ENCODE data around the gene ZNF469.

ZNF469 gene

DNA sequence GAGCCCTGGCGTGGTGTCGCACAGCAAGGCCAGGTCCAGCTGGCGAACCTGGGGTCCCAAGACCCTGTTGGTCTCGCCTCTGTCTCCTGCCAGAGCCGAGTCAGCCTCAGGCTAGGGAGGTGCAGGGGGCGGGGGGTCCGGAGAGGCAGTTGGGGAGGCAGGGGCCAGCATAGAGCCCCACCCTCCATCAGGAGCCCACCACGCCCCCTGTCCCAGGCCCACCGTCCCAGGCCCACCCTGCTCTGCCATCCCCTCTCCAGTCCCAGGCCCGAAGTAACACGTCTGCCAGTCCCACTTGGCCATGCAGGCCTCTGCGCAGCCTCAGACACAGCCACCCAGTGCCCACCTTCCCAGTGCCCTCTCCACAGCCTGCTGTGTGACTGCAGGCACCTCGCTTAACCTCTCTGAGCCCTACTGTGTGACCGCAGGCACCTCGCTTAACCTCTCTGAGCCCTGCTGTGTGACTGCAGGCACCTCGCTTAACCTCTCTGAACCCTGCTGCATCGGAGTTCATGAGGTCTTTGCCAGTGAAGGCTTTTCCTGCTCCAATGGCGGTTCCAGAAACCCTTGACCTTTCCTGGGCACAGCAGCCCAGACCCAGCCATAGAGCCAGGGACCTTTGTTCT lies 29.3 kb downstream of the ZNF469 start:
- DNase-seq, result no peak

DNA sequence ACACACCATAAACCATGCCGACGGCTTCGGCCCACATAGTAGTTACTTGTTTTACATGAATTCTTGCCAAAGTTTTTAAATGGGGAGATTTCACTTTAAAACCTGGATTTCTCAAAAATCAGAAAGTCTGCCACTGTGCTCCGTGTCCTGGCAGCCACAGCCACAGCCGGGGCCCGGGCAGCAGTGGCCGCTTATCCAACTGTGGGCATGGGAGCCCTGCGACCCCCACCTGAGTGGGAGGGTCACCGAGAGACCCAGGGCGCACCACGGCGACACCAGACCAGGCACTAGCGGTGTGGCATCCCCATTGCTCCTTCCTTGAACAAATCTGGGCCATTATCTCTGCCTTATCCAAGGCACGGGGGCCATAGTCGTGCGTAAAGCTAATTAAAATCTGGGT lies 30.0 kb downstream of the ZNF469 start:
- DNase-seq, result no peak

DNA sequence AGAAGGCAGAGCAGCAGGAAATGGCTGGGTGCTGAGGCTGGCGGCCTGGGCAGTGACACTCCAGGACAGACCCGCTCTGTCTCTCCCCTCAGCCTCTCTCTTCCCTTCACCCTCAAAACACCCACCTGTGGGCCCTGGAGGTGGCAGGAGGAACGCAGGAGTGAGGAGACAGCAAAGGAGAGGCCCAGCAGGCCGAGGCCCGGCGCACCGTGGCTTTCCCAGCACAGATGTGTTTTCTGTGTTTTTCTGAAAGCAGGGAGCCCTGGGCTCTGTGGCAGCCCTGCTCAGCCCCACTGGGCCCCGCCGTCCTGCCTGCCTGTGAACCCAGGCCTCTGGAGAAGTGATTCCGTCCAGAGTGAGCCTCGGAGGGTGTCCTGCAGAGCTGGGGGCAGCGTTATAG lies 30.5 kb downstream of the ZNF469 start:
- DNase-seq, result no peak

DNA sequence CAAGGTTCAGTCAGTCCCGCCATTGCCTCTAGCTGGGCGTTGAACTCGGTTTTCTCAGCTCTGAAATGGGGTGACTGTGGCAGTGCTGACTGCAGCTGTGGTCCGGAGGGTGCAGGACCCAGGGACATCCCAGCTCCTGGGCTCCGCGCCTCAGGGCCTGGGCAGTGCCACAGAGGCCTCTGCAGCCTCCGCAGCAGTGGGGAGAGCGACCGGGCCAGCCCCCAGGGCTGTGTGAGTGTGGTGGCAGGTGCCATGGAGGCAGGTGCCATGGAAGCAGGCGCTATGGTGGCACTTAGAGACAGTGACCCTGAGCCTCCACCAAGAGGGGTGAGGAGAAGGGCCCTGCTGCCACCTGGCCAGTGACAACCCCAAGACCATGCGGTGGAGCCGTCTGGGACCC lies 30.9 kb downstream of the ZNF469 start:
- no peak for DNase-seq

DNA sequence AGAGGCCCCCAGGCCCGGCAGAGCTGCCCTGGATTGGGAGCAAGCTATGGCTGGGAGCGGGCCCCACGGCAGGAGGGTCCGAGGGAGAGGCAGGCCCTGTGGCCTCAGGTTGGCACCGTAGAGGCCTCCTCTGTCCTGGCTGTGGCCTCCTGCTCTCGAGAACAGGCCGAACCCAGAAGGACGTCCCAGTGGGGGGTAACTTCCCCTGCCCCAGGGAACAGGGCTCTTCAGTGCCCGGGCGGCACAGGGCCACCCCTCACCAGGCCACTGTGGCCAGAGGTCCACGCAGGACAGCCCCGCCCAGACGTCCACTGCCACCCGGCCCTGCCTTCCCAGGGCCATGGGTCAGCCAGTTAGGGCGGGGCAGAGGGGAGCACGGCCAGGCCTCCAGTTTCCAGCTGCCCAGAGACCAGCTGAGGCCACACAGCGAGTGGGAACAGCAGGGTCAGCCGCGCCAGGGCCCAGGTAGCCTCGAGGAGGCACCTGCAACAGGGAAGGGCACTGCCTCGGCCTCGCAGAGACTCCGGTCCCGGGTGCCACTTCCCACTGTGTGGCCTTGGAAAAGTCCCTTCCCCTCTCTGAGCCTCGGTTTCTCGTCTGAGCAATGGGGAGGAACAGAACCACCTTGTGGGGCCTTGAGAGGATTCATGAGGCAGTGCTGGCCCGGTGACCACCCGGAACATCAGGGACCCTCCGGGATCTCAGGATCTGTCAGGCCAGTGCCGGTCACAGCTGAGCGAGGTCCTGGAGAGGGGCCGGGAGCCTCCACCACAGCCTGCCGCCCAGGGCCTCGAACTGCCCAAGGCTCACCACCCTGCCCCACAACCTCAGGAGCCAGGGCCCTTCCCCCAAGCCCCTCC lies 32.0 kb downstream of the ZNF469 start:
- DNase-seq, result no peak

DNA sequence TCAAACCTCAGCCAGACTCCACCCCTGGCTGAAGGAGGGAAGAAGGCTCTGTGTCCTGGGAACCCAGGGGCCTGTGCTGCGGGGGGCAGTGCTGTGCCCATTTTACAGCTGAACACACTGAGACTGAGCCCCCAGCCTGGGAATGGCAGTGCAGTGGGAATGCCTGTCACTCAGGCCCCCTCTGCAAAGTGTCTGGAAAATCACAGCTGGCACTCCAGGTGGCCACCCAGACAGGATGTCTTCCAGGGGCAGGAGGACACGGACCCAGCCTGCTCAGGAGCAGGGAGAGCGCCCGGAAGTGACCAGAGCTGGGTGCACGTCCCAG lies 32.6 kb downstream of the ZNF469 start:
- no peak for DNase-seq

DNA sequence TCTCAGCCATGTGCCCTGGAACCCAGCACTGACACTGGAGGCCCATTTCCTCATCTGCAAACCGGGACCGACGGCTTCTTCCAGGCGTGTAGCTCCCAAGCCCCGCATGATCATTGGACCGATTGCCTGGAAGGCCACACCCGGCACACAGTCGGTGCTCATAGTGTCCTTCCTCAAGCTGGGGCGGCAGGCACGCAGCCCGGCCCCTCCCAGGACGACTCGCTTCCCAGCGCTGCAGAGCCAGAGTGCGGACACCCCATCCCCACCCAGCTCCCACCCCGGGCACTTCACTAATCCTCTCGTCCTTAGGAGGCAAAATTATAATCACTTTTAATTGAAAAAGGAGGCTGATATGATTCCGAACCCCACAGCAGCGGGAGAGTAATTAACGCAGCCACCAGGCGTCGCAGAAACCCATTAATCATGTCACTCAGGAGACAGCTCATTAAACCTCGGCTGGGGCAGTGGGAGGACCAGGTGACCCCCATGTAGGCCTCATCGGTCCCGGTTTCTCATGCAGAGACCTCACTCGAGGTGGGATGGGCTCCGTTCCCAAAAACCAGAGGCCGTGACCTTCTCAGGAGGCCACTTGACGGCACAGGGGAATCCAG lies 33.1 kb downstream of the ZNF469 start:
- no peak for DNase-seq

DNA sequence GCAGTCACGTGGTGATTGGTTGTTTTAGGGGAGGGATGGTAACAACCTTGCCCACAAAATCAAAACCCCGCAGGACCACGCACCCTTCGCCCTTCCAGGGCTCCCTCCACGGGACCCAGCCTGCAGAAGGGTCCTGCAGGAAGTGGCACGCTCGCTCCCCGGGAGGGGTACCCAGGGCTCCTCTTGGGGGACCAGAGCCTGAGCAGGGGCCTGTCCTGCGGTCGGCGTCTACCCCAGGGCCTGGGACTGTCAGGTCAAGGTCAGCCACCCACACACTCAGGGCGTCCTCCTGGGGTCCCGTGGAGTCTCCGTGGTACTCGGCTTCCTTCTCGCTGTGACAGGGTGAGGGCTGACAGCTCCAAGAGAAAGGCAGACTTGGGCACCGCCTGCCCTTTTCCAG lies 33.9 kb downstream of the ZNF469 start:
- DNase-seq, result no peak

DNA sequence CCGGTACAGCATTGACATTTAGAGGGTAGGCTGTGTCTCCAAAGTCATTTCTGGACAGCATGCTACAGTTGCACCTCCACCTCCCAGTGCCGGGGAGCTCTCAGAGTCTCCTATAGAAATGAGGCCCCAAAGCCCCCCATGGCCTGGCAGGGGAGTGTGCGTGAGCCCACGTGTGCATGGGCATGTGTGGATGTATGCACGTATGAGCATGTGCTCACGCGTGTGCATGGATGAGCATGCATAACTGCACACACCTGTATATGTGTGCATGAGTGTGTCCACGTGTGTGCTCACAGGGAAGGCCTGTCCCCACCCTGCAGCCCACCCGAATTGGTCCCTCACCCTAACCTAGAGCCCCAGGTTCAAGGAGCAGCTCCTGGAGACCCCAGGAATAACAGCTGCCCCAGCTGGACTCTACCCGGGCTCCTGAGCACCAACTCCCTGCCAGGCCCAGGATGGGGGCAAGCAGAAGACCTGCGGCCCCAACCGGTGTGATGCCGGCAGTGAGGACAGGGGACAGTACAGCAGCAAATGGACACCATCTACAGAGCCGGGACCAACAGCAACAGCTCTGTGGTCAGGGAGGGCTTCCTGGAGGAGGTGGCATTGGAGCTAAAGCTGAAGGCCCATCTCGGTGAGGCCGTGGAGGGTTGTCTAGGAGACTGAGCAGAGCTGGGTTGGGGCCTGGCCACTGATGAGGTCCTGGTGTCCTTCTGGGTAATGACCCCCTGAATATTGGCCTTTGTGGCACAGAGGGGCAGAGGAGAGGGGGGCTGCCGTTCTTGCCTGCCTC lies 35.1 kb downstream of the ZNF469 start:
- no peak for DNase-seq

DNA sequence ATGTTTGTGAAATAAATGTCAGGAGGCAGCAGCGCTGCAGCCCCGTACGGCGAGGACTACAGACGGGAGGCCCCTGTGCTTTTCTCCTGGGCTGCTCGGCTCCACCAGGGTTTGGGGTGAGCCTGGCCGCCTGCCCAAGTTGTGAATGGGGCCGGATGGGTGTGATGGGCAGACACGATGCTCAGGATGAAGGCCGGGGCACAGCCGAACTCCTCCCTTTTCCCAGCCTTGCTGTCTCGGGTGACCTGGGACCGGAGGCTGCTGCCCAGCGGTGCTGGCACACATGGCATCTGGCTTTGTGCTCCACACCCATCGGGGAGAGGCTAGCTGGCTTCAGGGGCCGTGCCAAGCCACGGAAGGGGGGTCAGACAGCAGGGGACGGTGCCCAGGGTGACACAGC lies 36.1 kb downstream of the ZNF469 start:
- no peak for DNase-seq

DNA sequence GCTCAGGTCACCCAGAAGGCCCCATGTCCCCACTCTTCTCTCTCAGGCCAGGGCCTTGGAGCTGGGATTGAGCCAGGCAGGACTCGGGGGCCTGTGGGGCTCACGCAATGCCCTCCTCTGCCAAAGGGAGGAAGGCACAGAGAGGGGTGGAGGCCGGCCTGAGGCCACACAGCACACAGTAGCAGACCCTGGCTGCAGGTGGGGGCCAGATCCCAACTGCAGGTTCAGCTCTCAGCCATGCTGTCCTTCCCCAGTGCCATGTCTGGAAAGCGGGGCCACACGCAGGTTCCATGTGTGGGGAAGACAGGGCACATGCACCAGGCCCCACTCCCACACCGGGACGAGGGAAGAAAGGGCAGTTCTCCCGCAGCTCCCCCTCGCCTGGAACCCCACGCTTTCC lies 37.0 kb downstream of the ZNF469 start:
- no peak for DNase-seq

DNA sequence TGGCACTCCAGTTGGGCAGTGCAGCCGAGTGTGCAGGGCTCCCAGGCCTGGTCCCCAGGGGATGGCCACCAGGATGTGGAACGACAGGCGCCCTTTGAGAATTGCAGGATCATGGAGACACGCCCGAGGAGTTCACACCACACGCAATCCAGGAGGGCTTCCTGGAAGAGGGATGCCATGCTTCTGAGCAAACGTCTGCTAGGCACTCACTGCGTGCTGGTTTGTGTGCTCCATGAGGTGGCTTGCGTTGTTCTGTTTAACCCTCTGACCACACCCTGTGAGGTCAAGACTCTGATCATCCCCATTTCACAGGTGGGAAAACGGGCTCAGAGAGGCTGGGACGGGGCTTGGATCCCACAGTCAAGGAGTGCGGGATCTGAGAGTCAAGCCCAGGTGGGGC lies 37.7 kb downstream of the ZNF469 start:
- no peak for DNase-seq

DNA sequence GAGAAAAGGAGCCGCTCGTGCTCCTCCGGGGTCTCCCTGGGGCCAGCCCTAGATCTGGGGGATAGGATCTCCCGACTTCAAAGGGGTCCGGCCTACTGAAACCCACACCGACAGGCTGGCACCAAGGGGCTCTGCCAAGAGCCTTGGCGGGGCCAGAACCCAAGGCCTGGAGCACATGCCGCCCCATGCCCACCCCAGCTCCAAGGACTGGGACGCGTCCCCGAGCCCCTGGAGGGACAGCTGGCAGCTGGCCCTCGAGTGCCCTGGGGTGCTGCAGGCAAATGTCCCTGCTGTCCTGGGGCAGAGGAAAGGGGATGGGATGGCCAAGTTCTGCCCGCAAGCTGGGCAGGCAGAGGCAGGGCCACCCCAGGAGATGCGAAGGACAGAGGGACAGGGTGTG lies 38.5 kb downstream of the ZNF469 start:
- DNase-seq, result no peak

DNA sequence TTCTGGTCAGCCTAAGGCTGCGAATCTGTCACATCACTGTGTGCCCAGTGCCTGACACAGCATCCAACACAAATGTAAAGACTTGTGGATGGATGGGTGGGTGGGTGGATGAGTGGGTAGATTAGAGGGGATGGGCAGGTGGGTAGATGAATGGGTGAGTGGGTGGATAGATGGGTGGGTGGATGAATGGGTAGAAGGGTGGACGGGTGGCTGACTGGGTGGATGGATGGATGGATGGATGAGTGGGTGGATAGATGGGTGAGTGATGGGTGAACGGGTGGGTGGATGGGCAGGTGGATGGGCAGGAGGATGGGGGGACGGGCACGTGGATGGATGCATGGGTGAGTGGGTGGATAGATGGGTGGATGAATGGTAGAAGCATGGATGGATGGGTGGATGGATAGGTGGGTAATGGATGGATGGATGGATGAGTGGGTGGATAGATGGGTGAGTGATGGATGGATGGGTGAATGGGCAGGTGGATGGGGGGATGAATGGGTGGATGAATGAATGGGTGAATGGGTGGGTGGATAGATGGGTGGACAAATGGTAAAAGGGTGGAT lies 39.2 kb downstream of the ZNF469 start:
- no peak for DNase-seq

DNA sequence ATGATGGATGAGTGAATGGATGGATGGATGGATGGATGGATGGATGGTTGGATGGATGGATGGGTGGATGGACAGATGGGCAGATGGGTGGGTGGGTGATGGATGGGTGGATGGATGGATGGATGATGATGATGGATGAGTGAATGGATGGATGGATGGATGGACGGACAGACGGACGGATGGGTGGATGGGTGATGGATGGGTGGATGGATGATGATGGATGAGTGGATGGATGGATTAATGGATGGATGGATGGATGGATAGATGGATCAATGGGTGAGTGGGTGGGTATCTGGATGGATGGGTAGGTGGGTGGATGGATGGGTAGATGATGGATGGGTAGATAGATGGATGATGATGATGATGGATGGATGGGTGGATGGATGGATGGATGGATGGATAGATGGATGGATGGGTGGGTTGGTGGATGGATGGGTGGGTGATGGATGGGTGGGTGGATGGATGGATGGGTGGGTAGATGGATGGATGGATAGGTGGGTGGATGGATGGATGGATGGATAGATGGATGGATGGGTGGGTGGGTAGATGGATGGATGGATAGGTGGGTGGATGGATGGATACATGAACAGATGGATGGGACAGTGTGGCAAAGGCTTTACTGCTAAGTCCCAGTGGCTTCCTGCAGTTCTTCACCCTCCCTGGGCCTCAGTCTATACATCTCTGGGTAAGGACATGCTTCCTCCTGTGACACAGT lies 40.1 kb downstream of the ZNF469 start:
- no peak for DNase-seq

DNA sequence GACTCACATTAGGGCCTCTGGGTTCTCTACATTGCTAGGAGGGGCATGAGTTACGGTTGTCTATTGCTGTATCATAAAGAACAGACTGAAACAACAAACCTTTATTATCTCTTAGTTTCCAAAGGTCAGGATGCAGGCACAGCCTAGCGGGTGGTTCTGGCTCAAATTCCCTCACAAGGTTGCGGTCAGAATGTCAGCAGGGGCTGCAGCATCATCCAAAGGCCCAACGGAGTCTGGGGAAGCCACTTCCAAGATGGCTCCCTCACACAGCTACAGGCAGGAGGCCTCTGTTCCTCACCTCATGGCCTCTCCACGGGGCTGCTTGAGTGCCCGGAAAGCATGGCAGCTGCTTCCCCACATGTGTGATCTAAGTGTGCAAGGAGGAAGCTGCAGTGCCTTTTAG lies 40.7 kb downstream of the ZNF469 start:
- no peak for DNase-seq

DNA sequence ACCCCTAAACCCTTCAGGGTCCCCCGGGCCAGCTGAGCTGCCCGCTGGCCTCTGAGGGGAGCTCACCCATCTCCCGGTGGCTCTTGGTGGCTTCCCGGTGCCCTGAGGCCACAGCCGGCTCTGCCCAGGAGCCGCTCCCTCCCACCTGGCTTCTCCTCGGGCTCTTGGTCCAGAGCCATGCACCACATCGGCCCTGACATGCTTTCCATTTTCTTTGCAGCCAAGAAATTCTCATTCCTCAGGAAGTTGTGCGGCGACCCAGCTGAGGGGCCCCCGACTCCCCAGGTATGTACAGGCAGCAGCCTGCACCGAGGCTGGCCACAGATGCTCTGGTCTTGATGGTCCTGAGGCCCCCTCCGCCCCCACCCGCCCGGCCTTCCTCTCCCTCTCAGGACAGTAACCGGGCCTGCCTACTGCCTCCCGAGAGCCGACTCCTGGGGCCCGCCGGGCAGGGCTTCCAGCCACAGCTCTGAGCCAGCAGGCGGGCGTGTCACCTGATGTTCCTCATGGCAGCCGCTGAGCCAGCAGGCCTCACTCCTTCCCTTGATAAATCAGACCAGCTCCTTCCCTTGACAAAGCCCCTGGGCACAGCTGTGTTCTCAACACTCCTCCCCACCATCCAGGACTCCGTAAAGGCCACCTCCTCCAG lies 42.0 kb downstream of the ZNF469 start:
- no peak for DNase-seq

DNA sequence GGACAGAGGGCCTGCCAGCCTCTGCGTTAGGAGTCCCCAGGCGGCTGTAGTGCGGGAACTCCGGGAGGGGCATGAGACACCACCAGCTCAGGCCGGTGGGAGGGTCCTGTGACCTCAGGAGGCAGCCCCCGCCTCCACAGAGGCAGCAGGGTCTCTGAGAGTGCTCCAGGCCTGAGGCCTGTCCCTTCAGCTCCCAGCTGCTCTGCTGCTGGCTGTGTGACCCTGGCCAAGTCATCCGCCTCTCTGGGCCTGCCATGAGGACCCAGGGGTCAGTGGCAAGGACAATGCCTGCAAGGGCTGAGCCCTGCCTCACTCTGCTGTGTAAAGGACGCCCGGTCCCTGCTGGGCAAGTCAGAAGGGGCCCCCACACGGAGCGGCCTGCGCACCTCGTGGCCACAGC lies 43.3 kb downstream of the ZNF469 start:
- no peak for DNase-seq

DNA sequence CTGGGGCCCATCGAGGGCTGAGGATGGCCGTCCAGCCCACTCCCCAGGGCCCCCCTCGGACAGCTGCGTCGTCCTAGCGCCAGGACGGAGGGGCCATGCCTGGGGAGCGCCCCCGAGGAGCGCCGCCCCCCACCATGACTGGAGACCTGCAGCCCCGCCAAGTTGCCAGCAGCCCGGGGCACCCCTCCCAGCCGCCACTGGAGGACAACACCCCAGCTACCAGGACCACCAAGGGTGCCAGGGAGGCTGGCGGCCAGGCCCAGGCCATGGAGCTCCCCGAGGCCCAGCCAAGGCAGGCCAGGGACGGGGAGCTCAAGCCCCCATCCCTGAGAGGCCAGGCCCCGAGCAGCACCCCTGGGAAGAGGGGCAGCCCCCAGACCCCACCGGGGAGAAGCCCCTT lies 44.6 kb downstream of the ZNF469 start:
- no peak for DNase-seq

DNA sequence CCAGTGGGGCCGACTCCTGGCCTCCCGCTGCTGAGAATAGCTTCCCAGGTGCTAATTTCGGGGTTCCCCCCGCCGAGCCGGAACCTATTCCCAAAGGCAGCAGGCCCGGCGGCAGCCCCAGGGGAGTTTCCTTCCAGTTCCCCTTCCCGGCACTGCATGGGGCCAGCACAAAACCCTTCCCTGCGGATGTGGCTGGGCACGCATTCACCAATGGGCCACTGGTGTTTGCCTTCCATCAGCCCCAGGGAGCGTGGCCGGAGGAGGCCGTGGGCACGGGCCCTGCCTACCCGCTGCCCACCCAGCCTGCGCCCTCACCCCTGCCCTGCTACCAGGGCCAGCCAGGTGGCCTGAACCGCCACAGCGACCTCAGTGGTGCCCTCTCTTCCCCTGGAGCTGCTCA lies 45.4 kb downstream of the ZNF469 start:
- DNase-seq, result no peak

DNA sequence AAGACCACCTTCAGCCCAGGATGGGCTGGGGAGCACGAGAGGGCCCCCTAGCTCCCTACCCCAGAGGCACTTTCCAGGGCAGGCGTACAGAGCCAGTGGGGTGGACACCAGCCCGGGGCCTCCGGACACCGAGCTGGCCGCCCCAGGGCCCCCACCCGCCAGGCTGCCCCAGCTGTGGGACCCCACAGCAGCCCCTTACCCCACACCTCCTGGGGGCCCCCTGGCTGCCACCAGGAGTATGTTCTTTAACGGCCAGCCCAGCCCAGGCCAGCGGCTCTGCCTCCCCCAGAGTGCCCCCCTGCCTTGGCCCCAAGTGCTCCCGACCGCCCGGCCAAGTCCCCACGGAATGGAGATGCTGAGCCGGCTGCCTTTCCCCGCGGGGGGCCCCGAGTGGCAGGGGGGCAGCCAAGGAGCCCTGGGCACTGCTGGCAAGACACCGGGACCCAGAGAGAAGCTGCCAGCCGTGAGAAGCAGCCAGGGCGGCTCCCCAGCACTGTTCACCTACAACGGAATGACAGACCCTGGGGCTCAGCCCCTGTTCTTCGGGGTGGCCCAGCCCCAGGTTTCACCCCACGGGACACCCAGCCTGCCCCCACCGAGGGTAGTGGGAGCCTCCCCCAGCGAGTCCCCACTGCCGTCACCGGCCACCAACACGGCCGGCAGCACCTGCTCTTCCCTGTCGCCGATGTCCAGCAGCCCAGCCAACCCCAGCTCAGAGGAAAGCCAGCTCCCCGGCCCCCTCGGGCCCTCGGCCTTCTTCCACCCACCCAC lies 46.0 kb downstream of the ZNF469 start:
- DNase-seq, result no peak
